Hepatocyte (in vitro differentiated cells): ENCODE measurements around the gene GOLT1B. TPM values are rescaled to one million over a fixed set of nuclear protein-coding genes. Genes with fewer than 3 reads are reported as not detected.
A peak's percentile ranks its signal among the peaks of the same experiment; 100 is the strongest.

Experiments
- DNase-seq: peaks from one replicate; pipeline ENCODE4 v3.0.0-alpha.2; 2016; ENCODE audit warnings: low spot score
- H2AFZ ChIP-seq: fragments of 200-600 bp; sonication (generic); 2 replicates; pipeline ENCODE4 v1.6.0; 2016; ENCODE audit warnings: antibody characterized with exemption, mild to moderate bottlenecking
- H3K27ac ChIP-seq: fragments of 200-600 bp; sonication (generic); 2 replicates; pipeline ENCODE4 v1.5.1; 2016; ENCODE audit warnings: mild to moderate bottlenecking
- H3K27me3 ChIP-seq: fragments of 200-600 bp; sonication (generic); 2 replicates; pipeline ENCODE4 v1.6.1; 2016
- H3K36me3 ChIP-seq: fragments of 200-600 bp; sonication (generic); replicated peaks from 2 replicates; pipeline ENCODE4 v1.5.1; 2016; ENCODE audit warnings: low read depth; ENCODE audit not compliant: insufficient read depth
- H3K4me1 ChIP-seq: fragments of 200-600 bp; sonication (generic); 2 replicates; pipeline ENCODE4 v1.5.1; 2016; ENCODE audit warnings: mild to moderate bottlenecking, moderate library complexity; ENCODE audit not compliant: insufficient read depth
- H3K4me2 ChIP-seq: fragments of 200-600 bp; sonication (generic); 2 replicates; pipeline ENCODE4 v1.6.0; 2016
- H3K4me3 ChIP-seq: fragments of 200-600 bp; sonication (generic); 2 replicates; pipeline ENCODE4 v1.5.1; 2016; ENCODE audit warnings: mild to moderate bottlenecking
- H3K79me2 ChIP-seq: fragments of 200-600 bp; sonication (generic); 2 replicates; pipeline ENCODE4 v1.6.0; 2017; ENCODE audit warnings: mild to moderate bottlenecking
- H3K9me2 ChIP-seq: fragments of 200-600 bp; sonication (generic); replicated peaks from 2 replicates; pipeline ENCODE4 v1.6.0; 2017; ENCODE audit warnings: mild to moderate bottlenecking; ENCODE audit not compliant: insufficient read depth
- H3K9me3 ChIP-seq: fragments of 200-600 bp; sonication (generic); 2 replicates; pipeline ENCODE4 v1.5.1; 2016; ENCODE audit warnings: low read depth, mild to moderate bottlenecking
- H4K20me1 ChIP-seq: fragments of 200-600 bp; sonication (generic); 2 replicates; pipeline ENCODE4 v1.6.0; 2016; ENCODE audit warnings: mild to moderate bottlenecking; ENCODE audit not compliant: insufficient read depth, poor library complexity, severe bottlenecking
- CTCF ChIP-seq: fragments of 200-600 bp; sonication (generic); IDR thresholded peaks from 2 replicates; pipeline ENCODE4 v1.5.1; 2016; ENCODE audit warnings: antibody characterized with exemption, mild to moderate bottlenecking; ENCODE audit not compliant: poor library complexity
- EZH2 ChIP-seq: fragments of 200-600 bp; sonication (generic); IDR thresholded peaks from 2 replicates; pipeline ENCODE4 v1.6.1; 2016; ENCODE audit warnings: antibody characterized with exemption, mild to moderate bottlenecking, borderline replicate concordance
- EZH2phosphoT487 ChIP-seq: fragments of 200-600 bp; sonication (generic); IDR thresholded peaks from one replicate; pipeline ENCODE4 v1.6.1; 2018; ENCODE audit warnings: antibody characterized with exemption, mild to moderate bottlenecking, low read depth, moderate library complexity; ENCODE audit not compliant: unreplicated experiment, severe bottlenecking
- WGBS: methylation state at CpG from one replicate; pipeline ENCODE4 v1.1.6; 2016; ENCODE audit warnings: low lambda C conversion rate; ENCODE audit errors: missing lambda C conversion rate; 5-methylcytosine and 5-hydroxymethylcytosine counted together
- polyA plus RNA-seq: library from polyadenylated mRNA; unstranded; fragments of >200 nt; fragmentation: Nextera tagmentation; extraction: Ambion mirVana; gene quantifications from 2 replicates; pipeline ENCODE4 v1.2.1, GENCODE V29; 2016
- total RNA-seq: library from RNA; depleted of rRNA; stranded (reverse); fragments of >200 nt; gene quantifications from 2 replicates; pipeline ENCODE4 v1.2.3, GENCODE V29; 2014

Gene GOLT1B
- total and polyA plus RNA-seq, 2 experiments from 2014 or later = 41.2 to 60.8 TPM

- Histone ChIP-seq H3K36me3 (no peaks in the 10 kb centered on the region), H3K4me2 (no peak overlapping the region), H4K20me1 (no peaks in the 10 kb centered on the region), H2AFZ (no peak overlapping the region), H3K4me1 (peaks cover 4% of the 10 kb centered on the region), H3K9me2 (no peaks in the 10 kb centered on the region), H3K27me3 (no peaks in the 10 kb centered on the region), H3K4me3 (no peak overlapping the region), H3K79me2 (no peaks in the 10 kb centered on the region), H3K9me3 (no peaks in the 10 kb centered on the region), H3K27ac (no peak overlapping the region)
- DNase-seq = no peak
- TF ChIP-seq EZH2 (no peak), EZH2phosphoT487 (no peak), CTCF (no peak)
- WGBS = 74% methylated on average over 2 of the region's 2 CpGs
These were observed 61.3 kb downstream of the GOLT1B start for GRCh38 chr12:21562859-21563258.

- no peak overlapping the region for H3K4me3 ChIP-seq
- TF ChIP-seq CTCF = no peak
- no peak for TF ChIP-seq EZH2
- TF ChIP-seq EZH2phosphoT487 = no peak
- no peaks in the 10 kb centered on the region for H3K79me2 ChIP-seq
- no peak overlapping the region for H2AFZ ChIP-seq
- H3K27ac ChIP-seq = peak overlapping the region; percentile 39
- H3K9me2 ChIP-seq = no peaks in the 10 kb centered on the region
- peaks cover 4% of the 10 kb centered on the region for H3K4me1 ChIP-seq
- no peak overlapping the region for H3K4me2 ChIP-seq
- H3K9me3 ChIP-seq = no peaks in the 10 kb centered on the region
- H4K20me1 ChIP-seq = no peaks in the 10 kb centered on the region
- peak; percentile 14 for DNase-seq
- H3K27me3 ChIP-seq = no peaks in the 10 kb centered on the region
- 75% methylated on average over 5 of the region's 5 CpGs for WGBS
- no peaks in the 10 kb centered on the region for H3K36me3 ChIP-seq
These were observed 64.8 kb downstream of the GOLT1B start for GRCh38 chr12:21566223-21566906.

GRCh38 chr12:21566907-21567394, 65.4 kb downstream of the GOLT1B start:
- H3K4me2 ChIP-seq = no peak overlapping the region
- WGBS = 98% methylated on average over 3 of the region's 3 CpGs
- no peak for DNase-seq

More at GRCh38 chr12:21566907-21567394, 65.4 kb downstream of the GOLT1B start:
- Histone ChIP-seq H3K4me1 (peaks cover 4% of the 10 kb centered on the region), H3K9me2 (no peaks in the 10 kb centered on the region), H4K20me1 (no peaks in the 10 kb centered on the region), H3K27ac (peak overlapping the region; percentile 39), H3K4me3 (no peak overlapping the region), H3K9me3 (no peaks in the 10 kb centered on the region), H3K36me3 (no peaks in the 10 kb centered on the region), H3K27me3 (no peaks in the 10 kb centered on the region), H3K79me2 (no peaks in the 10 kb centered on the region), H2AFZ (no peak overlapping the region)
- TF ChIP-seq EZH2 = no peak
- no peak for TF ChIP-seq EZH2phosphoT487
- no peak for TF ChIP-seq CTCF

Other genes with a start within 250 kb of the GOLT1B start
- 3.9 and 4.1 TPM in 2 replicates for gene SLCO1A2, start 166.9 kb upstream of the GOLT1B start, total RNA-seq
- 2.5 and 3.2 TPM in 2 replicates for gene SLCO1A2, start 166.9 kb upstream of the GOLT1B start, polyA plus RNA-seq
- gene IAPP, start 128.9 kb upstream of the GOLT1B start, total RNA-seq = not detected in 2 replicates
- not detected in 2 replicates for gene IAPP, start 128.9 kb upstream of the GOLT1B start, polyA plus RNA-seq
- gene PYROXD1, start 64.1 kb upstream of the GOLT1B start, total RNA-seq = 9.6 and 15.0 TPM in 2 replicates
- gene PYROXD1, start 64.1 kb upstream of the GOLT1B start, polyA plus RNA-seq = 10.2 and 12.2 TPM in 2 replicates
- gene RECQL, start 154 bp upstream of the GOLT1B start, total RNA-seq = 40.6 and 43.7 TPM in 2 replicates
- gene RECQL, start 154 bp upstream of the GOLT1B start, polyA plus RNA-seq = 15.5 and 18.0 TPM in 2 replicates
- gene SPX, start 24.5 kb downstream of the GOLT1B start, total RNA-seq = 0.63 and 1.3 TPM in 2 replicates
- 0.39 and 0.97 TPM in 2 replicates for gene SPX, start 24.5 kb downstream of the GOLT1B start, polyA plus RNA-seq
- gene GYS2, start 103.1 kb downstream of the GOLT1B start, total RNA-seq = 0.27 and 0.88 TPM in 2 replicates
- gene GYS2, start 103.1 kb downstream of the GOLT1B start, polyA plus RNA-seq = 0.16 and 0.47 TPM in 2 replicates
- gene LDHB, start 156.1 kb downstream of the GOLT1B start, total RNA-seq = 634 and 669 TPM in 2 replicates
- 619 and 641 TPM in 2 replicates for gene LDHB, start 156.1 kb downstream of the GOLT1B start, polyA plus RNA-seq